Thyroid gland (tissue), 4 donors: ENCODE results near the gene ZNF496. TPM values are rescaled to one million over a fixed set of nuclear protein-coding genes. Genes with fewer than 3 reads are reported as not detected.

Source experiments
- DNase-seq, 2 donors: peaks; one replicate each; pipeline ENCODE4 v3.0.0-alpha.2; 2019
- H3K27ac ChIP-seq, 3 donors: fragments of 200-600 bp; sonication (generic); 1 replicate in 2 of 3; 2 replicates in 1 of 3; pipeline ENCODE4 v1.5.1; 2016 to 2019; ENCODE audit warnings: mild to moderate bottlenecking in 1 of 3, moderate library complexity in 1 of 3
- H3K27me3 ChIP-seq: fragments of 200-600 bp; sonication (generic); one replicate; pipeline ENCODE4 v1.5.1; 2019
- H3K36me3 ChIP-seq, 2 donors: fragments of 200-600 bp; sonication (generic); one replicate each; pipeline ENCODE4 v1.5.1; 2016 to 2019
- H3K4me1 ChIP-seq, 2 donors: fragments of 200-600 bp; sonication (generic); one replicate each; pipeline ENCODE4 v1.5.1; 2017 to 2019
- H3K4me3 ChIP-seq, 3 donors: fragments of 200-600 bp; sonication (generic); replicated peaks in 1 of 3; 1 replicate in 2 of 3; 2 replicates in 1 of 3; pipeline ENCODE4 v1.5.1; 2016; ENCODE audit warnings: mild to moderate bottlenecking in 1 of 3
- H3K9me3 ChIP-seq: fragments of 200-600 bp; sonication (generic); one replicate; pipeline ENCODE4 v1.5.1; 2017
- CTCF ChIP-seq, 6 experiments: fragments of 200-600 bp in 3 of 6; fragments of 450-650 bp in 3 of 6; sonication (generic) in 3 of 6; IDR thresholded peaks; one replicate each; pipeline ENCODE4 v1.5.1; 2016 to 2019; ENCODE audit warnings: antibody characterized with exemption in 6 of 6, mild to moderate bottlenecking in 2 of 6, inconsistent platforms in 1 of 6, moderate library complexity in 1 of 6
- POLR2A ChIP-seq, 2 donors: fragments of 450-650 bp; IDR thresholded peaks; one replicate each; pipeline ENCODE4 v1.6.1; 2017; ENCODE audit warnings: antibody characterized with exemption in 2 of 2, mild to moderate bottlenecking in 2 of 2, moderate library complexity in 1 of 2
- WGBS, 2 donors: methylation state at CpG; one replicate each; pipeline ENCODE4 v1.1.5; 2017; 5-methylcytosine and 5-hydroxymethylcytosine counted together
- intact Hi-C: fragments of 100-400 bp; cut with DNase I; formaldehyde crosslinking; loops from one replicate; pipeline ENCODE4 v1.15.1; 2023
- total RNA-seq, 4 donors: library from RNA; depleted of rRNA; stranded (reverse); fragments of >200 nt; gene quantifications; one replicate each; pipeline ENCODE4 v1.2.3, GENCODE V29; 2016

ZNF496 gene
- total RNA-seq, 4 donors from 2014 or later, result 34.0 to 78.6 (median 51.9) TPM

GRCh38 chr1:247326411-247327130 lies 5.1 kb downstream of the ZNF496 start:
- Histone ChIP-seq H3K4me3 (no peak overlapping the region), H3K9me3 (no peaks in the 10 kb centered on the region), H3K27ac (no peak overlapping the region), H3K4me1 (peaks cover 8 to 11% of the 10 kb centered on the region in 2 donors), H3K27me3 (no peaks in the 10 kb centered on the region), H3K36me3 (peaks cover 27 to 31% of the 10 kb centered on the region in 2 donors)
- 81 to 82% methylated on average over 8 of the region's 8 CpGs for WGBS, 2 donors
- DNase-seq, result no peak
- TF ChIP-seq CTCF (IDR thresholded peaks at IDR 0.05) (no peak), POLR2A (IDR thresholded peaks at IDR 0.05) (no peak)
- intact Hi-C loops, result no loop called here

DNA sequence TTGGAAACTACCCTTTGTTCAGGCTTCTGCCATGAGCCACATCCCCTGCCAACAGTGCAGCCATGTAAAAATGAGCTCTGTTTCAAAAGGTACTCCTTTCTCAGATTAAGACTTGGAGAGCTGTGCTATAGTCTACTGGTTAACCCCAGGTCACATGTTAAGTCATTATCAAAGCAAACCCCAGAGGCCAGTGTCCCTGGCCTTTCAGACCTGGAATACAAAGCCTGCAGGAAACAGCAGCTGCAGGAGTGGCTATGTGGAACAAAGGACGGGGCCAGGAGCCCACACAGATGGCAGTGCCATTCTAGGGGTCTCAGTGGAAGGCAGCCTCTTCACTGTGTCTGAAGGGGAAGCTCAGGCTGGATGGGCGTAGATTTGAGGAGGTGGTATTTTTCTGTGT lies 6.7 kb downstream of the ZNF496 start:
- TF ChIP-seq POLR2A (IDR thresholded peaks at IDR 0.05) (no peak), CTCF (IDR thresholded peaks at IDR 0.05) (no peak)
- Histone ChIP-seq H3K4me1 (peaks cover 0 to 1% of the 10 kb centered on the region in 2 donors), H3K27ac (no peak overlapping the region), H3K9me3 (no peaks in the 10 kb centered on the region), H3K36me3 (peaks cover 35 to 36% of the 10 kb centered on the region in 2 donors), H3K4me3 (no peak overlapping the region), H3K27me3 (no peaks in the 10 kb centered on the region)
- WGBS, 2 donors, result 86 to 91% methylated on average over 2 of the region's 2 CpGs
- DNase-seq, result no peak
- intact Hi-C loops, result no loop called here

DNA sequence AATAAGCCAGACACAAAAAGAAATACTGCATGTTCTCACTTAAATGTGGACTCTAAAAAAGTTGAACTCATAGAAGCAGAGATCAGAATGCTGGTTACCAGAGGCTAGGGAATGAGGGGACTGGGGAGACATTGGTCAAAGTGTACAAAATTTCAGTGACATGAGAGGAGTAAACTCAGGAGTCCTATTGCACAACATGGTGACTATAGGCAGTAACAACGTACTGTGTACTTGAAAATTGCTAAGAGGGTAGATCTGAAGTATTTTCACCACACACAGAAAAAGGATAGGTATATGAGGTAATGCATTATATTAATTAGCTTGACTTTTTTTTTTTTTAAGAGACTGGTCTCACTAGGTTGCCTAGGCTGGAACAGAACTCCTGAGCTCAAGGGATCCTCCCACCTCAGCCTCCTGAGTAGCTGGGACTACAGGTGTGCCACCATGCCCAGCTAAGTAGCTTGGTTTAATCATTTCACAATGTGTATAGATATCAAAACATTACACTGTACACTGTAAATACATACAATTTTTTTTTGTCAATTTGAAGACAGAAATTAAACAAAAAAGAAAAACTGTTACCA lies 7.4 kb downstream of the ZNF496 start:
- no peaks in the 10 kb centered on the region for H3K9me3 ChIP-seq
- no peaks in the 10 kb centered on the region for H3K27me3 ChIP-seq
- H3K4me3 ChIP-seq, result no peak overlapping the region
- 86 to 93% methylated on average over 1 of the region's 1 CpG for WGBS, 2 donors
- no peak overlapping the region for H3K27ac ChIP-seq
- peaks cover 34 to 39% of the 10 kb centered on the region in 2 donors for H3K36me3 ChIP-seq
- DNase-seq, result no peak
- H3K4me1 ChIP-seq, result no peaks in the 10 kb centered on the region
- no peak for TF ChIP-seq CTCF (IDR thresholded peaks at IDR 0.05)
- no peak for TF ChIP-seq POLR2A (IDR thresholded peaks at IDR 0.05)
- intact Hi-C loops, result no loop called here

- 84 to 92% methylated on average over 11 to 12 of the region's 12 CpGs for WGBS, 2 donors
- intact Hi-C loops, result no loop called here
- Histone ChIP-seq H3K27me3 (no peaks in the 10 kb centered on the region), H3K36me3 (peaks cover 21 to 31% of the 10 kb centered on the region in 2 donors), H3K4me3 (no peak overlapping the region), H3K9me3 (no peaks in the 10 kb centered on the region), H3K27ac (no peak overlapping the region), H3K4me1 (no peaks in the 10 kb centered on the region)
- TF ChIP-seq CTCF (IDR thresholded peaks at IDR 0.05) (no peak), POLR2A (IDR thresholded peaks at IDR 0.05) (no peak)
- DNase-seq, result no peak
Observed at GRCh38 chr1:247322849-247323586, 8.6 kb downstream of the ZNF496 start.

GRCh38 chr1:247322442-247322841 lies 9.2 kb downstream of the ZNF496 start:
- no peak overlapping the region for H3K4me3 ChIP-seq
- no peaks in the 10 kb centered on the region for H3K4me1 ChIP-seq
- intact Hi-C loops, result no loop called here
- H3K36me3 ChIP-seq, result peaks cover 21 to 31% of the 10 kb centered on the region in 2 donors
- H3K27me3 ChIP-seq, result no peaks in the 10 kb centered on the region
- TF ChIP-seq CTCF (IDR thresholded peaks at IDR 0.05) (no peak), POLR2A (IDR thresholded peaks at IDR 0.05) (no peak)
- H3K27ac ChIP-seq, result no peak overlapping the region
- H3K9me3 ChIP-seq, result no peaks in the 10 kb centered on the region
- 91 to 93% methylated on average over 7 of the region's 7 CpGs for WGBS, 2 donors
- no peak for DNase-seq
